ENCODE measurements around the gene SYCP2.

DNA sequence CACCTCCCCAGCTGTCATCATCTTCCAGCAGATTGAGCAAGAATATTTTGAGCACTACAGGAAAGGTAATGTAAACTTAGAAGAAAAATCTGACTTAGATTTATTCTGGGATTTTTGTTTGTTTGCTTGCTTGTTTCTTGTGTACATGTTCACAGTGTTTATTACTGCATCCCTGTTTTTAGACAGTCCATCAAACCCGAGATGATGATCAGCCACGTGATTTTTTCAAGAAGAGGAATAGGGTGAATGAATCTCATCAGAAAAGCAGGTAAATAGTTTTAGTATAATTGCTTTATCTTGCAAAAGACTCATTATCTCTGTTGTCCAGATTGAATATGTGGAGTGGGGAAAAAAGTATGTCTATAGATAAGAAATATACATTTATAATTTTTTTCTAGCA is 8.8 kb upstream of the SYCP2 start:
- TF ChIP-seq, protein P1, sequence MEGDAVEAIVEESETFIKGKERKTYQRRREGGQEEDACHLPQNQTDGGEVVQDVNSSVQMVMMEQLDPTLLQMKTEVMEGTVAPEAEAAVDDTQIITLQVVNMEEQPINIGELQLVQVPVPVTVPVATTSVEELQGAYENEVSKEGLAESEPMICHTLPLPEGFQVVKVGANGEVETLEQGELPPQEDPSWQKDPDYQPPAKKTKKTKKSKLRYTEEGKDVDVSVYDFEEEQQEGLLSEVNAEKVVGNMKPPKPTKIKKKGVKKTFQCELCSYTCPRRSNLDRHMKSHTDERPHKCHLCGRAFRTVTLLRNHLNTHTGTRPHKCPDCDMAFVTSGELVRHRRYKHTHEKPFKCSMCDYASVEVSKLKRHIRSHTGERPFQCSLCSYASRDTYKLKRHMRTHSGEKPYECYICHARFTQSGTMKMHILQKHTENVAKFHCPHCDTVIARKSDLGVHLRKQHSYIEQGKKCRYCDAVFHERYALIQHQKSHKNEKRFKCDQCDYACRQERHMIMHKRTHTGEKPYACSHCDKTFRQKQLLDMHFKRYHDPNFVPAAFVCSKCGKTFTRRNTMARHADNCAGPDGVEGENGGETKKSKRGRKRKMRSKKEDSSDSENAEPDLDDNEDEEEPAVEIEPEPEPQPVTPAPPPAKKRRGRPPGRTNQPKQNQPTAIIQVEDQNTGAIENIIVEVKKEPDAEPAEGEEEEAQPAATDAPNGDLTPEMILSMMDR (IDR thresholded peaks at IDR 0.05): no peak
- no peak for TF ChIP-seq POLR2AphosphoS5 (IDR thresholded peaks at IDR 0.05)
